K562 (cell line): ENCODE results near the gene GATA1. TPM values are rescaled to one million over a fixed set of nuclear protein-coding genes. Genes with fewer than 3 reads are reported as not detected.

ENCODE experiments used
- CBX2 ChIP-seq: fragments of 200-600 bp; sonication (generic); IDR thresholded peaks from one replicate; pipeline ENCODE4 v1.6.1; 2012; ENCODE audit warnings: mild to moderate bottlenecking, low read length, inconsistent platforms; ENCODE audit not compliant: insufficient read depth, poor library complexity, severe bottlenecking
- CTBP1 ChIP-seq: fragments of 450-650 bp; IDR thresholded peaks from 2 replicates; pipeline ENCODE4 v1.6.1; 2016; ENCODE audit warnings: borderline replicate concordance
- CTCF ChIP-seq, 3 experiments: IDR thresholded peaks in 2 of 3; conservative IDR thresholded peaks in 1 of 3; 2 replicates each; pipeline ENCODE4 v1.5.1; 2011 to 2012; ENCODE audit warnings: low read length in 3 of 3, mild to moderate bottlenecking in 3 of 3, control low read depth in 2 of 3, improper control_type of control experiment in 1 of 3, inconsistent platforms in 1 of 3, low read depth in 1 of 3, mixed read lengths in 1 of 3, moderate library complexity in 1 of 3; ENCODE audit not compliant: insufficient read depth in 2 of 3
- DACH1 ChIP-seq: fragments of 450-650 bp; IDR thresholded peaks from 2 replicates; pipeline ENCODE4 v1.6.1; 2018; ENCODE audit not compliant: partially characterized antibody
- E4F1 ChIP-seq: fragments of 250-450 bp; sonication (Bioruptor Pico); IDR thresholded peaks from 2 replicates; pipeline ENCODE4 v1.5.0; 2021; ENCODE audit warnings: mild to moderate bottlenecking, borderline replicate concordance
- EP400 ChIP-seq: fragments of 450-650 bp; IDR thresholded peaks from 2 replicates; pipeline ENCODE4 v1.6.1; 2017; ENCODE audit warnings: antibody characterized with exemption, mild to moderate bottlenecking, moderate library complexity
- FOXO4 ChIP-seq: fragments of 450-650 bp; formaldehyde crosslinking; IDR thresholded peaks from 2 replicates; pipeline ENCODE4 v1.4.0; 2020; ENCODE audit warnings: mild to moderate bottlenecking, moderate library complexity
- GABPB1 ChIP-seq: sonication (generic); formaldehyde crosslinking; IDR thresholded peaks from 2 replicates; pipeline ENCODE4 v1.8.0; 2022; ENCODE audit warnings: mild to moderate bottlenecking, missing genetic modification reagents
- IRF1 ChIP-seq: sonication (generic); formaldehyde crosslinking; IDR thresholded peaks from 2 replicates; pipeline ENCODE4 v1.8.0; 2022; ENCODE audit warnings: missing genetic modification reagents, mild to moderate bottlenecking, borderline replicate concordance
- MCM7 ChIP-seq, 2 experiments: fragments of 450-650 bp; IDR thresholded peaks; 2 replicates each; pipeline ENCODE4 v1.6.1; 2016 to 2018
- NFATC3 ChIP-seq: fragments of 450-650 bp; IDR thresholded peaks from 2 replicates; pipeline ENCODE4 v1.6.1; 2017; ENCODE audit warnings: mild to moderate bottlenecking
- POLR3A ChIP-seq: IDR thresholded peaks from 2 replicates; pipeline ENCODE4 v1.6.1; 2011; ENCODE audit warnings: borderline replicate concordance, mild to moderate bottlenecking, moderate library complexity; ENCODE audit not compliant: insufficient read length, insufficient read depth; ENCODE audit errors: extremely low read depth
- SETDB1 ChIP-seq: IDR thresholded peaks from one replicate; pipeline ENCODE4 v1.6.1; 2012; ENCODE audit warnings: low read length, control low read depth, inconsistent platforms
- ZBTB11 ChIP-seq, 3 experiments: fragments of 200-800 bp in 1 of 3; fragments of 250-450 bp in 1 of 3; fragments of 450-650 bp in 1 of 3; sonication (Bioruptor Pico) in 1 of 3; sonication (Bioruptor generic) in 1 of 3; formaldehyde crosslinking in 1 of 3; IDR thresholded peaks; 2 replicates each; pipeline versions ENCODE4 v1.6.1 to v1.8.0; 2016 to 2022; ENCODE audit warnings: mild to moderate bottlenecking in 2 of 3, missing genetic modification characterization in 2 of 3, missing compliant biosample characterization in 1 of 3, moderate library complexity in 1 of 3
- ZC3H8 ChIP-seq: fragments of 450-650 bp; IDR thresholded peaks from 2 replicates; pipeline ENCODE4 v1.6.1; 2017
- ZEB2 ChIP-seq: fragments of 450-650 bp; IDR thresholded peaks from 2 replicates; pipeline ENCODE4 v1.6.1; 2016
- ZNF384 ChIP-seq: IDR thresholded peaks from 2 replicates; pipeline ENCODE4 v1.6.1; 2012; ENCODE audit warnings: low read depth, low read length, improper control_type of control experiment
- polyA plus RNA-seq, 8 experiments: library from polyadenylated mRNA; depleted of rRNA in 4 of 8; stranded (reverse) in 5 of 8; unstranded in 3 of 8; fragments of >200 nt; fragmentation: Nextera tagmentation in 2 of 8; fragmentation: Illumina TruSeq in 1 of 8; extraction: Ambion mirVana in 2 of 8; extraction: Trizol in 1 of 8; gene quantifications; 2 replicates each; pipeline versions ENCODE4 v1.2.1 to v1.2.3, GENCODE V29; 2011 to 2014; ENCODE audit warnings: inconsistent platforms in 1 of 8, missing spikeins in 1 of 8
- total RNA-seq, 7 experiments: library from RNA; depleted of rRNA in 6 of 7; stranded (reverse); fragments of >200 nt in 6 of 7; fragmentation: Illumina TruSeq in 2 of 7; extraction: Trizol in 2 of 7; gene quantifications; 2 replicates each; pipeline versions ENCODE4 v1.2.1 to v1.2.3, GENCODE V29; 2011 to 2021; ENCODE audit warnings: low replicate concordance in 1 of 7

The GATA1 gene
- total and polyA plus RNA-seq, 9 of the 15 experiments (the other 6 are each of a cell fraction or from before 2014, with no cell fraction given), result 11.9 to 291 (median 116) TPM

- TF ChIP-seq FOXO4 (CRISPR knock-in tag) (no peak), IRF1 (CRISPR knock-in tag) (no peak), EP400 (no peak), POLR3A (no peak), DACH1 (no peak), ZC3H8 (no peak), CTBP1 (peak; percentile 24; the same call in 1 of the 2 replicates), GABPB1 (CRISPR knock-in tag) (no peak), NFATC3 (no peak), SETDB1 (no peak), E4F1 (CRISPR knock-in tag) (no peak), ZNF384 (no peak), CBX2 (no peak), CTCF (IDR thresholded peaks at IDR 0.05 in 2 of 3, conservative IDR thresholded peaks at IDR 0.05 in 1 of 3; ENCODE audit: insufficient read depth in 2 of 3, low read depth in 1 of 3, low read length in 3 of 3) (peak; percentile 61 to 66 (median 61)), MCM7 (IDR thresholded peaks at IDR 0.05) (no peak), ZEB2 (peak; percentile 50; the same call in 1 of the 2 replicates), ZBTB11 (CRISPR knock-in tag; IDR thresholded peaks at IDR 0.05) (no peak)
Observed at GRCh38 chrX:48761674-48762471, 24.5 kb upstream of the GATA1 start, which contains the start of gene GLOD5 (continued).
